GM23248 (cell line): ENCODE measurements around the gene SACM1L.

ENCODE experiments used
- EZH2 ChIP-seq: fragments of 200-600 bp; sonication (generic); IDR thresholded peaks from 2 replicates; pipeline ENCODE4 v1.6.1; 2018; ENCODE audit warnings: antibody characterized with exemption, mild to moderate bottlenecking; ENCODE audit not compliant: insufficient read depth, poor library complexity, severe bottlenecking
- EZH2phosphoT487 ChIP-seq: fragments of 200-600 bp; sonication (generic); IDR thresholded peaks from 2 replicates; pipeline ENCODE4 v1.6.1; 2018; ENCODE audit warnings: antibody characterized with exemption, moderate library complexity, mild to moderate bottlenecking, low read depth; ENCODE audit not compliant: insufficient read depth

DNA sequence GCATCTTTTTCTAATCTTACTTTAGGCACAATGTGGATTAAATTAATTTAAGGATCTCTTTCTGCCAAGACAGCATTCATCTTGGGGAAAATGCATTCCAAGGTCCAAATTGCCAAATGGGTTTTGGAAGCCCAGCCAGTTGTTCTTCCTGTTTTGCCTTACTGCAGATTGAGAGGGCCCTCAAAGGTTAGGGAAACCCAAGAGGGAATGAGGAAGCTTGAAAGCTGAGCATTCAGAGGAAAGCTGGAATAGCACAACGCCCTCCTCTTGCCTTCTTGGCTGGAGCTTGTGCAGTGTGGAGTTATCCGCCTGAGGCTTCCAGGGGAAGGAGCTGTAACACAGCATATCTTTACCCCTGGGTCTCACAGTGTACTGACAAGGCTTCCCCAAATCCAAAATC is 18.2 kb upstream of the SACM1L start:
- TF ChIP-seq EZH2 = no peak
- TF ChIP-seq EZH2phosphoT487 = no peak
